GM19025 (cell line): ENCODE results near the gene POP4.
A peak's percentile ranks its signal among the peaks of the same experiment; 100 is the strongest.

ENCODE experiments used
- ATAC-seq: cut with Tn5 transposase; IDR thresholded peaks from one replicate; pipeline ENCODE4 v1.9.1; 2021; ENCODE audit warnings: mild to moderate bottlenecking, low read depth, moderate library complexity; ENCODE audit not compliant: unreplicated experiment

Gene POP4

DNA sequence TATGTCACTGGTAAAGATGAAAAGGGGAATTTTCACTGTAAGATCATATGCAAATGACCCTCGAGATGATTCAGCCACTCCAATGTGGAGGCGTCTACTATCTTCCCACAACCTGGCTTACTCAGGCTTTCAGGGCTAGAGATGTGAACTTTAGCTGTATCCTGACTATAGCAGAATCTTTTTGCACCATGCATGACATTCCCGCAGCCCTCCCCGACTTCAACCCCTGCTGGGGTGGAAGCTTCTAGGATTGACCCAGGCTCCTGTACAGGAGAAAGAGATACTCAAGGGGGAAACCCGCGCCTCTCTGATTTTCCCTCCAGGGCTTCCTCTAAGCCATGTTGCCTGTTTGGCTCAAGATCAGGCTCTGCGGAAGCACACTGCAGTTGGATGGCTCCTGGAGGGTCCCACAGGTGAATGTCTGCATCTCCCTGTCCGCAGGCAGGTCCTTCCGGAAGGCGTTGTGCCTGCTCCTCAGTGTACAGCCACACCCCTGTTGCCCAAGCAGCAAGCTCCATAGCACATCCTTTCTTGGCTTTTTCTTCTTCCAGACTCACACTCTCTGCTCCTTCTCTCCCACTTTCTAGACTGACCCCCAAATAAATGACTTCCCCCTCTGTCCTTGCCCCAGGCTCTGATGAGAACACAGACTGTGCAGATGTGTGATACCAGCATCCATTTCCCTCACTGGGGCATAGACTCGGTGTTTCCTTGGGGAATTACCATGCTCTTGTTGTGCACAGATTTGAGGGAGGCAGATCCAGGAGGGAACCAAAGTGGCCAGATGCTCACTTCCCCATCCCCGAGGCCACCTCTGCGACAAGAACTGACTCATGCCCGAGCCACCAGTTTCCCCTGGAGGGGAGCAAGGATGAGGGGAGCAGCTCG is 29.1 kb upstream of the POP4 start:
- peak; percentile 62 for ATAC-seq

- ATAC-seq = no peak
Measured at GRCh38 chr19:29577649-29577963, 28.5 kb upstream of the POP4 start.

- no peak for ATAC-seq
Measured at GRCh38 chr19:29578349-29578748, 27.7 kb upstream of the POP4 start.

DNA sequence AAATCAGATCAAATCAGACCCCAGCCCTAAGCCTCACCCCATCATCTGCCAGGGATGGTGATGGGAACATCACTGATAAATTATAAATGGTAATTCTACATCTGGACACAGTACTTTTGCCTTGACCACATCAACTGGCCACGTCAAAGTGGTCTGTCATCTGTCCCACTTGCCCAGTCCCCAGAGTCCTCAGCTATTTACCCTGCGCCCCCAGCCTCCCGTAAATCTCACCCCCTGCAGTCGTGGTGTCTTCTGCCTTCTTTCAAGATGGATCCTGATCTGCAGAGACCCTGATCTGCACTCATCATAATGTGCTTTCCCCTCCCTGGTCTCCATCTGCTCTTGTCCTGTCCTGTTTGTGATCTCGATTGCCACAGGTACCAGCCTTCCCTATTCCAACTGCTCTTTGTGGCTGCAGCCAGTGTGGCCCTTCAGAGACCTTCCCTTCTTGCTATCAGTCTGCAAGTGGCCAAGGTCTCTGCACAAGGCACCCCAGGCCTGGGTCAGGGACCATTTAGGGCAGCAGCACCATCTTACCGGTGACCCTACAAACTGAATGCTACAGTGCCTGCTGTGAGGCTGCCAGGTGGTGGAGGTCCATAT is 26.7 kb upstream of the POP4 start:
- no peak for ATAC-seq

- no peak for ATAC-seq
Measured at GRCh38 chr19:29581398-29581797, 24.7 kb upstream of the POP4 start.

DNA sequence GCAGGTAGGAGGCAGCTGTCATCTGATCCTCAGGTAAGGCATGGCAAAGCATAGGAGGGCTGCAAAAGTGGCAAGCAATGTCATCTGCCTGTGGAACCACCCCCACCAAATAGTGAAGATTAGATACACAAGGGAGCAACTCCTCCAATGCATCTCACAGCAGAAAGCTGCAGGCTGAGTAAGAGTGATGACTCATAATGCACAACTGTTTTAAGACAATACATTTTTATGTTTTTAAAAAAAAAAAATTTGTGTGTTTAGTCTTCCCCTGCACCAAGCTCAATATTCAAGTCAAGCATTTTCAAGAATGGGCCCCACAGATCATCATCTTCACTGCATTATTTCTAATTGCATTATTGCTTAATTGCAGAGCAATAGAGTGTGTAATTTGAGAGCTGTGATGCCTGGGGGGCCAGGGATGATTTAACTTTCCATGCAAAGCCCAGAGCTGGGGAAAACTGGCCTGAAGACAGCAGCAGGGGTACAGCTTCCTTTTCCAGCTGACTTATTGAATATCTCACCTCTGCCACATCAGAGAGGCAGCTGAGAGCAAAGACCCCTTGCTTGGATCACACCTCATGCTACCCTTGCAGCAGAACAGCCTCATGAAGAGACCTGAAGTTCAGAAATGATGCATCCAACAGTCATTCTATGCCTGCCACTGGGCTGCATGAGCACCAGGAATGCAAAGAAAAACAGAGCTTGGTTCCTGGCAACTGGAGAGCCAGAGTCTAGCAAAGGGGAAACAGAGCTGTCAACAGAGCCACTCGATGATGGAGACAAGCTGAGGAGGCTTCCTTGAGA is 22.7 kb upstream of the POP4 start:
- ATAC-seq = no peak

DNA sequence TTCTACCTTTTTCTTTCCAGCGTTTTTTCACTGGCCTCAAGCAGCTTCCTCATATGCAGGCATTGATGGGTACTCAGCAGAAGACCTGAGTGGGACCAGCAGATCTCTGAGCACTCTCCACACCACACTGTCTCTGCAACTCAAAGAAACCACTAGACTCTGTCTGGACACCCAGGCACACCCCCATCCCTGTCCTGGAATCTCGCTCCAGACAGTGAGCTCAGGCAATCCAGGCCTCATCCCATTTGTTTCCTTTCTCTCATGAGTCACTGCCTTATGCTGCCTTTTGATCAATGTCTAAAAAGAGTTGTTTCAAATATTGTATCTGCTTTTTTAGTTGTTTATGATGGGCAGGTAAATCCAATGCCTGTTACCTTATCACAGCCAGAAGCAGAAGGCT is 19.7 kb upstream of the POP4 start:
- no peak for ATAC-seq

DNA sequence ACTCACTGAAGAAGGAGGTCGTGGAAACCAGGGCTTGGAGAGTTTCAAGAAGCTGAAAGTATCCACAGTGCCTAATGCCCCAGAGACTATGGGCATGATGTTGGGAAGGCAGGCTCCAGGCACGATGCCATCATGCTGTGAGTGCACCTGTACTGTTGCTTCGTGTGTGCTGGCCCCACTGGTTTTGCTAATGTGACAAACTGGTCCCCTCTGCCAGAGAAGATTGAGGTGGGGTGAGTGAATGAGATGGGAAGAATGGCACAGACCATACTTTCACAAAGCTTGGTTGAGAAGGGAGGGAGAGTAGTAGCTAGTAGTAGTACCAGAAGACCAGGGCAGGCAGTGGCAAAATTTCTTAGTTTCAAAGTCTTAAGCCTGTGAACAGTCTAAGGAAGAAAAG is 19.0 kb upstream of the POP4 start:
- ATAC-seq = no peak

- peak; percentile 74 for ATAC-seq
Measured at GRCh38 chr19:29587518-29587986, 18.5 kb upstream of the POP4 start.

- no peak for ATAC-seq
Measured at GRCh38 chr19:29588095-29588494, 18.0 kb upstream of the POP4 start.

DNA sequence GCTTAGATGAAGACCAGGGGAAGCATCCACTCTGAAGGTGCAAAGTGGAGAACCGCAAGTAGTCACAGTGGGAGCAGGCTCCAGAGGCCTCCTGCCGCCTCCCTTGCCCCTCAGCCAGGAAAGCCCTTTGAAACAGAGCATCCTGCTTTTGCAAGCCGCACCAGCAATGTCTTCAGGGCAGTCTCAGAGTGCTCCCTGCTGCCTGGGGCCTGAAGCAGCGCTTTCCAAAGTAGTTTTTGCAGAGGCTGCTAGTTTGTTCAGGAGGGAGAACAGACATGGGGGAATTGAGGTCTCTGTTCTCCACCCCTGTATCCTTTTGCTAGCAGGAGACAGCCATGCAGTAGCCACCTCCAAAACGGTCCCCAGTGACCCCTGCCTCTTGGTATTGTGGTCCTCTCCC is 15.8 kb upstream of the POP4 start:
- ATAC-seq = no peak

- ATAC-seq = no peak
Measured at GRCh38 chr19:29591670-29592069, 14.4 kb upstream of the POP4 start.

DNA sequence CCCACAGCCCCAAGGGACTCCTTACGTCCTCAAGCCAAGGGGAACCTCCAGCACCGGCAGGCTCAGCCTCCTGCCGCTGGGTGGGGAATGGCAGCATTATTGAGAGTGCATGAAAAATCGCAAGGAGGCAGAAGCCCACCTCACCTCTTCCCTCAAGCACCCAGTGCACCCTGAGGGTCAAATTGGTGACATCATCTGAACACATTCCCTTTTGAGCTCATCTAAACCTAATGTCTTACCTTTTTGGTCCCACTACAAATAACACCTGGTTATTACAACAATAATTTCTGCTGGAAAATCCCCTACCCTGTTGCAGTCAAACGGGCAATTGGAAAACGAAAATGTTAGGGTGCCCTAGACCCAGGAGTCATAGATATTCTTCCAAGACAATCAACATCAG is 12.2 kb upstream of the POP4 start:
- no peak for ATAC-seq

DNA sequence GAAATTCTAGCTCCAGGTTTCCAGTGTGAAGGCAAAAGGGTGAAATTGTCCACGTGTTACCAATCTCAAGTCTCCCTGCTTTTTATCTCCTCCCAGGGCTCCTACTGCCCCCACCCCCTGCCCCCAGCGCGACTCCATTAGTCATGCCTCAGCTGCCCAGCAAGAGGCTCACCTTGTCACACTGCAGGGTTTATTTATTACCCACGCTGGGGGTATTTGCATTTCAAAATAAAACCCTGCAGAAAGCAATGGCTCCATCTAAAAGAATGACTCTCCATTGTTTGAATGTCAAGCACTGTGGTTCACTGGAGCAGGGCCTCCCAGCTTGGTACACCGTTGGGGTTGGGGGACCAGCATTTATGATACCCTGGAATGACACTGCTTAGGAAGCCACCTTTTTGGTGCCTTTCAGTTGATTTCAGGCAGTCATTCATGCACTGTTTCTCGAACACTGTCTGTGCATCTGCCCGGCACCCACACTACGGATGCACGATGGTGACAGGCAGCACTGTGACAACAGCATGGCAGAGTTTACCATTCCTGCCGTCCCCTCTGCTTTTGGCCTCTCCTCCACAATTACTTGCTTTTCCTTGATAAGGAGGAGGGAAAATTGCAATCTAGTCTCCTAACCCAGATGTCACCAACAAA is 9.9 kb upstream of the POP4 start:
- no peak for ATAC-seq

- no peak for ATAC-seq
Measured at GRCh38 chr19:29596885-29597525, 9.1 kb upstream of the POP4 start.

DNA sequence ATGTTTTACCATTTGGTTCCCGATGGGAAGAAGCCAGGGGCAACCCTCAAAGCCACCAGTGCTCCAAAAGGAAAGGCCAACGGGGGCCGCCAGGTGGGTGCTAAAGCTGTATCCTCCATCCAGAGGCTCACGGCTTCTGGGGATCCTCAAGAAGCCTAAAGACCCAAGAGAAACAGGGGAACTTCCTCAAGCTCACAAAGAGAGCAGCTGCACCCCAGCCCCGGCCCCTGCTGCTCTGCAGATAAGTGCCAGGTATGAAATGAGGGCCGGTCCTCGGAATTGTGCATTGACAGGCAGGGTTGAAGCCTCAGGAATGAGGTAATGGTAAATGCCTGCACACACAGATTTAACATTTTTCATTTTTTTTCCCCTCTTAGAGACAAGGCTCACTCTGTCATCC is 8.0 kb upstream of the POP4 start:
- ATAC-seq = no peak

DNA sequence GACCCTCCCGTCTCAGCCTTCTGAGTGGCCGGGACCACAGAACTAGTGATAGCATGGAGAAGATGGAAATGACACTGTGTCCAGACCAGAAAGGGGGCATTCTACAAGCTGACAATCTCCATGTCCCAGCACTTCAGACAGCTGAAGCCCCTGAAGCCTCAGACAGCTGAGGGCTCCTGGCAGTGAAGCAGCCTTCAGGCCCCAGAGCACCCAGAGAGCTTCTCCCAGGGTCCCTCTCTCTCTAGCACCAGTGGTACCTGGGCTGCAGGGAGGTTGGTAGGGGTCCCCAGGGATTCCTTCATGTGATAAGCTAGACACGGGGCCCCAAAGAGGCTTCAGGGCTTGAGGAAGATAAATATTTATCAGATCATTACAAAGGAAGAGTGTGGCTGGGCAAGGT is 7.6 kb upstream of the POP4 start:
- ATAC-seq = no peak

- no peak for ATAC-seq
Measured at GRCh38 chr19:29603308-29603707, 2.8 kb upstream of the POP4 start.

DNA sequence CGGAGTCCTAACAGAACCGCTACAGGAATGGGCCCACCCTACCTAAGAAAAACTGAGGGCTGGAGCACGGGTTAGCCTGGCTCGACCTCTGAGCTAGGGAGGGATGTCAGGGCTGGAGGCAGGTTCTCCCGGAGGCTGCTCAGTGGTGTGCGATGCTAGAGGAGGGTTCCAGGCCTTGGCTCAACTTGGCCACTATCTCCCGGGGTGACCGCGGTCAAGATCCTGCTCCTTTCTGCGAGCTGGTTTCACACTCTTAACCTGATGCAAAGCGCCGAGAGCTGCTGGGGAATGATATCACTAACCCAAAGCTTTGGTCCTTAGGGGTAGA is 301 bp downstream of the POP4 start:
- ATAC-seq = peak; percentile 17

GRCh38 chr19:29609636-29610035 is 3.6 kb downstream of the POP4 start:
- ATAC-seq = no peak

- no peak for ATAC-seq
Measured at GRCh38 chr19:29610213-29610573, 4.1 kb downstream of the POP4 start.
